ENCODE results near the gene SMIM22.

The SMIM22 gene

DNA sequence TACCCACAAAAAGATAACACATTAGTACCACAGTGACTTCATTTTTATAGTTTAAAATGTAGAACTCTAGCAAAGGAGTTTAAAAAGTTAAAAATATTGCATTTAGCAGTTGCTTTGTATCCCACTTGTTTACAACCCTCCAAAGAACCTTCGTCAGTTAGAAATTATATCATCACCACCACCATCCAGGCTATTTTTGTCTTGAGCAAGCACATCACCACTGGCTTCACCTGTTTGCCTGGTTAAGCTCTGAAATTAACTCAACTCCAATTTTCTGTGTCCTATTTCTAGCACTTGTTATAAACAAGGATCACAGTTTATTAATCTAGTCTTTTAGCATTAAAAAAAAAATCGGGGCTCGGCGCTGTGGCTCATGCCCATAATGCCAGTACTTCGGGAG is 45.8 kb downstream of the SMIM22 start:
- TF ChIP-seq, protein P1, sequence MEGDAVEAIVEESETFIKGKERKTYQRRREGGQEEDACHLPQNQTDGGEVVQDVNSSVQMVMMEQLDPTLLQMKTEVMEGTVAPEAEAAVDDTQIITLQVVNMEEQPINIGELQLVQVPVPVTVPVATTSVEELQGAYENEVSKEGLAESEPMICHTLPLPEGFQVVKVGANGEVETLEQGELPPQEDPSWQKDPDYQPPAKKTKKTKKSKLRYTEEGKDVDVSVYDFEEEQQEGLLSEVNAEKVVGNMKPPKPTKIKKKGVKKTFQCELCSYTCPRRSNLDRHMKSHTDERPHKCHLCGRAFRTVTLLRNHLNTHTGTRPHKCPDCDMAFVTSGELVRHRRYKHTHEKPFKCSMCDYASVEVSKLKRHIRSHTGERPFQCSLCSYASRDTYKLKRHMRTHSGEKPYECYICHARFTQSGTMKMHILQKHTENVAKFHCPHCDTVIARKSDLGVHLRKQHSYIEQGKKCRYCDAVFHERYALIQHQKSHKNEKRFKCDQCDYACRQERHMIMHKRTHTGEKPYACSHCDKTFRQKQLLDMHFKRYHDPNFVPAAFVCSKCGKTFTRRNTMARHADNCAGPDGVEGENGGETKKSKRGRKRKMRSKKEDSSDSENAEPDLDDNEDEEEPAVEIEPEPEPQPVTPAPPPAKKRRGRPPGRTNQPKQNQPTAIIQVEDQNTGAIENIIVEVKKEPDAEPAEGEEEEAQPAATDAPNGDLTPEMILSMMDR (IDR thresholded peaks at IDR 0.05; ENCODE audit: low read depth, low read length): no peak
- DNase-seq (ENCODE audit: extremely low read depth, low read depth): no peak

Measured in AG09319 (cell line).